Endodermal cell (in vitro differentiated cells): ENCODE data around the gene FER. TPM values are rescaled to one million over a fixed set of nuclear protein-coding genes. Genes with fewer than 3 reads are reported as not detected.

ENCODE experiments used
- DNase-seq: peaks from one replicate; pipeline ENCODE4 v3.0.0-alpha.2; 2017
- H3K27ac ChIP-seq: 2 replicates; pipeline ENCODE4 v1.5.1; 2013; ENCODE audit warnings: mild to moderate bottlenecking, low read depth, low read length, moderate library complexity
- H3K27me3 ChIP-seq: 2 replicates; pipeline ENCODE4 v1.6.1; 2013; ENCODE audit warnings: mild to moderate bottlenecking, low read length, moderate library complexity; ENCODE audit not compliant: insufficient read depth, control insufficient read depth, poor library complexity, severe bottlenecking
- H3K36me3 ChIP-seq: 2 replicates; pipeline ENCODE4 v1.7.0; 2013; ENCODE audit warnings: mild to moderate bottlenecking, low read length, moderate library complexity; ENCODE audit not compliant: control insufficient read depth, insufficient read depth
- H3K4me1 ChIP-seq: one replicate; pipeline ENCODE4 v1.7.0; 2013; ENCODE audit warnings: low read length; ENCODE audit not compliant: control insufficient read depth, insufficient read depth
- H3K4me3 ChIP-seq: 2 replicates; pipeline ENCODE4 v1.5.1; 2013; ENCODE audit warnings: mild to moderate bottlenecking, low read length, moderate library complexity
- H3K9ac ChIP-seq: 2 replicates; pipeline ENCODE4 v1.6.1; 2013; ENCODE audit warnings: mild to moderate bottlenecking, low read length, moderate library complexity; ENCODE audit not compliant: poor library complexity, severe bottlenecking; ENCODE audit errors: extremely low read depth
- H3K9me3 ChIP-seq: 2 replicates; pipeline ENCODE4 v1.6.1; 2013; ENCODE audit warnings: mild to moderate bottlenecking, low read length, moderate library complexity; ENCODE audit not compliant: control insufficient read depth
- H3K27ac Mint-ChIP-seq: 2 replicates; pipeline ENCODE4 v1.8.0; 2020; ENCODE audit warnings: mixed read lengths
- H3K27me3 Mint-ChIP-seq: 2 replicates; pipeline ENCODE4 v1.8.0; 2021; ENCODE audit warnings: mild to moderate bottlenecking, mixed read lengths; ENCODE audit not compliant: insufficient read depth
- H3K36me3 Mint-ChIP-seq: 2 replicates; pipeline ENCODE4 v1.8.0; 2020; ENCODE audit warnings: low read depth, mixed read lengths
- H3K4me1 Mint-ChIP-seq: 2 replicates; pipeline ENCODE4 v1.8.0; 2020; ENCODE audit warnings: mixed read lengths
- H3K4me3 Mint-ChIP-seq: 2 replicates; pipeline ENCODE4 v1.8.0; 2020; ENCODE audit warnings: mild to moderate bottlenecking, moderate library complexity, mixed read lengths
- H3K9me3 Mint-ChIP-seq: 2 replicates; pipeline ENCODE4 v1.8.0; 2020; ENCODE audit warnings: mild to moderate bottlenecking, mixed read lengths
- CTCF ChIP-seq: fragments of 200-600 bp; sonication (generic); conservative IDR thresholded peaks from 2 replicates; pipeline ENCODE4 v1.5.0; 2021; ENCODE audit warnings: antibody characterized with exemption, mild to moderate bottlenecking
- WGBS, 2 experiments: methylation state at CpG; one replicate each; pipeline versions ENCODE4 v1.1.5 to v1.1.7; 2013; ENCODE audit warnings: missing lambda C conversion rate in 2 of 2, mixed read lengths in 1 of 2; ENCODE audit not compliant: insufficient coverage in 1 of 2, insufficient read length in 1 of 2; 5-methylcytosine and 5-hydroxymethylcytosine counted together
- total RNA-seq, 2 donors: library from RNA; stranded (reverse); fragmentation: NEBNext Ultra II Directional in 1 of 2; extraction: Animal tissue kit (Norgen Biotek cat#: 25700) in 1 of 2; gene quantifications; 2 replicates in 1 of 2; 3 replicates in 1 of 2; pipeline ENCODE4 v1.2.1, GENCODE V29; 2021

The FER gene
- total RNA-seq, 2 donors from 2014 or later: 24.5 to 26.8 TPM

- no peak overlapping the region for H3K4me3 Mint-ChIP-seq
- H3K36me3 Mint-ChIP-seq: peaks cover 2% of the 10 kb centered on the region
- no peak for DNase-seq
- no peaks in the 10 kb centered on the region for H3K27me3 ChIP-seq
- no peak for TF ChIP-seq CTCF
- no peaks in the 10 kb centered on the region for H3K9me3 ChIP-seq
- no peak overlapping the region for H3K9ac ChIP-seq
- no peaks in the 10 kb centered on the region for H3K4me1 ChIP-seq
- no peaks in the 10 kb centered on the region for H3K4me1 Mint-ChIP-seq
- no peak overlapping the region for H3K4me3 ChIP-seq
- no peaks in the 10 kb centered on the region for H3K36me3 ChIP-seq
- WGBS, 2 experiments: no CpG with 5 or more reads among the region's 4 CpGs
- no peak overlapping the region for H3K27ac Mint-ChIP-seq
- no peaks in the 10 kb centered on the region for H3K27me3 Mint-ChIP-seq
- H3K9me3 Mint-ChIP-seq: peaks cover 3% of the 10 kb centered on the region
- no peak overlapping the region for H3K27ac ChIP-seq
These were observed 257.8 kb downstream of the FER start for GRCh38 chr5:109005297-109006009.

GRCh38 chr5:109006129-109006528, 258.4 kb downstream of the FER start:
- Histone ChIP-seq H3K9ac (no peak overlapping the region), H3K4me3 (no peak overlapping the region), H3K27me3 (no peaks in the 10 kb centered on the region), H3K27ac (no peak overlapping the region), H3K4me1 (no peaks in the 10 kb centered on the region), H3K36me3 (no peaks in the 10 kb centered on the region), H3K9me3 (no peaks in the 10 kb centered on the region)
- Mint-ChIP-seq H3K36me3 (peaks cover 2% of the 10 kb centered on the region), H3K9me3 (peaks cover 3% of the 10 kb centered on the region), H3K4me1 (no peaks in the 10 kb centered on the region), H3K27ac (no peak overlapping the region), H3K4me3 (no peak overlapping the region), H3K27me3 (no peaks in the 10 kb centered on the region)
- 90 to 94% methylated on average over 6 of the region's 6 CpGs for WGBS, 2 experiments
- TF ChIP-seq CTCF: no peak
- DNase-seq: no peak

- no peak for DNase-seq
- H3K27ac Mint-ChIP-seq: no peak overlapping the region
- no peaks in the 10 kb centered on the region for H3K27me3 ChIP-seq
- WGBS, 2 experiments: 89% methylated on average over 1 of the region's 1 CpG; no CpG with 5 or more reads in 1 of the 2 experiments
- H3K27me3 Mint-ChIP-seq: no peaks in the 10 kb centered on the region
- H3K4me3 ChIP-seq: no peak overlapping the region
- H3K4me1 ChIP-seq: no peaks in the 10 kb centered on the region
- H3K9me3 Mint-ChIP-seq: no peaks in the 10 kb centered on the region
- H3K36me3 Mint-ChIP-seq: no peaks in the 10 kb centered on the region
- H3K4me1 Mint-ChIP-seq: peaks cover 4% of the 10 kb centered on the region
- TF ChIP-seq CTCF: no peak
- H3K9me3 ChIP-seq: no peaks in the 10 kb centered on the region
- no peaks in the 10 kb centered on the region for H3K36me3 ChIP-seq
- H3K4me3 Mint-ChIP-seq: no peak overlapping the region
- no peak overlapping the region for H3K9ac ChIP-seq
- H3K27ac ChIP-seq: no peak overlapping the region
These were observed 268.6 kb downstream of the FER start for GRCh38 chr5:109016300-109016699.
